ENCODE measurements around the gene MMP17. TPM values are rescaled to one million over a fixed set of nuclear protein-coding genes. Genes with fewer than 3 reads are reported as not detected.

The MMP17 gene
- total RNA-seq, 2 donors from 2014 or later = 1.7 to 2.4 TPM

GRCh38 chr12:131857908-131858850 lies 30.0 kb downstream of the MMP17 start:
- no peak for DNase-seq
- intact Hi-C loops (cut with DNase I) = no loop called here
- ATAC-seq = no peak

GRCh38 chr12:131860472-131861260 lies 32.5 kb downstream of the MMP17 start:
- DNase-seq (peak; percentile 51), ATAC-seq (peak; percentile 53 to 76)
- intact Hi-C loops (cut with DNase I) = no loop called here

- DNase-seq = no peak
- intact Hi-C loops (cut with DNase I) = no loop called here
- no peak for ATAC-seq
These were observed 33.3 kb downstream of the MMP17 start for GRCh38 chr12:131861261-131862083.

GRCh38 chr12:131862084-131862441 lies 33.9 kb downstream of the MMP17 start:
- ATAC-seq = no peak
- no peak for DNase-seq

GRCh38 chr12:131862600-131862993 lies 34.4 kb downstream of the MMP17 start:
- no peak for ATAC-seq
- DNase-seq = no peak
- intact Hi-C loops (cut with DNase I) = no loop called here

More at GRCh38 chr12:131862084-131862441, 33.9 kb downstream of the MMP17 start:
- intact Hi-C loops (cut with DNase I) = no loop called here

- ATAC-seq = no peak
- intact Hi-C loops (cut with DNase I) = no loop called here
- no peak for DNase-seq
These were observed 35.0 kb downstream of the MMP17 start for GRCh38 chr12:131862994-131863710.

GRCh38 chr12:131863711-131864396 lies 35.7 kb downstream of the MMP17 start:
- ATAC-seq (no peak), DNase-seq (no peak)
- intact Hi-C loops (cut with DNase I) = no loop called here

GRCh38 chr12:131864469-131864868 lies 36.3 kb downstream of the MMP17 start:
- DNase-seq (no peak), ATAC-seq (no peak)
- intact Hi-C loops (cut with DNase I) = no loop called here

- intact Hi-C loops (cut with DNase I) = no loop called here
- DNase-seq (no peak), ATAC-seq (no peak)
These were observed 37.1 kb downstream of the MMP17 start for GRCh38 chr12:131865180-131865875.

- ATAC-seq (no peak), DNase-seq (no peak)
- intact Hi-C loops (cut with DNase I) = no loop called here
These were observed 39.3 kb downstream of the MMP17 start for GRCh38 chr12:131867471-131867870.

- DNase-seq = no peak
- intact Hi-C loops (cut with DNase I) = no loop called here
These were observed 39.9 kb downstream of the MMP17 start for GRCh38 chr12:131867891-131868675.

GRCh38 chr12:131869871-131870418 lies 41.8 kb downstream of the MMP17 start:
- intact Hi-C loops (cut with DNase I) = no loop called here
- ATAC-seq (no peak), DNase-seq (no peak)

More at GRCh38 chr12:131867891-131868675, 39.9 kb downstream of the MMP17 start:
- ATAC-seq = peak in 1 of 2 donors; percentile 18

GRCh38 chr12:131871677-131872076 lies 43.5 kb downstream of the MMP17 start:
- DNase-seq (no peak), ATAC-seq (no peak)
- intact Hi-C loops (cut with DNase I) = no loop called here

- intact Hi-C loops (cut with DNase I) = no loop called here
- ATAC-seq (peak in 1 of 2 donors; percentile 23), DNase-seq (no peak)
These were observed 44.2 kb downstream of the MMP17 start for GRCh38 chr12:131872154-131873051.

GRCh38 chr12:131873293-131873692 lies 45.1 kb downstream of the MMP17 start:
- DNase-seq (no peak), ATAC-seq (no peak)
- intact Hi-C loops (cut with DNase I) = no loop called here

Data from left cardiac atrium (tissue), 4 donors.